Bronchial epithelial cell (primary cell): Measurements from ENCODE around the gene LYRM4. TPM values are rescaled to one million over a fixed set of nuclear protein-coding genes. Genes with fewer than 3 reads are reported as not detected.

ENCODE experiments used
- DNase-seq: peaks from one replicate; pipeline ENCODE4 v3.0.0-alpha.2; 2010; ENCODE audit warnings: low read depth
- FAIRE-seq: peaks from 2 replicates; lab custom pipeline; 2011; peaks lifted over from hg19 to GRCh38; lab: Jason Lieb, UNC
- H3K27me3 ChIP-seq: 2 replicates; pipeline ENCODE4 v1.5.1; 2011; ENCODE audit warnings: low read length; ENCODE audit not compliant: control insufficient read depth, insufficient read depth
- H3K36me3 ChIP-seq: 2 replicates; pipeline ENCODE4 v1.5.1; 2011; ENCODE audit warnings: low read length; ENCODE audit not compliant: control insufficient read depth, insufficient read depth
- H3K4me3 ChIP-seq: 2 replicates; pipeline ENCODE4 v1.5.1; 2011; ENCODE audit warnings: mild to moderate bottlenecking, low read depth, low read length, control low read depth
- total RNA-seq: library from RNA; depleted of rRNA; stranded (reverse); fragments of >200 nt; gene quantifications from 2 replicates; pipeline ENCODE4 v1.2.1, GENCODE V29; 2014
- TF ChIP-seq, protein P1 (sequence below): IDR thresholded peaks from 2 replicates; pipeline ENCODE4 v1.5.1; 2011; ENCODE audit warnings: mild to moderate bottlenecking, moderate library complexity, low read length, control low read depth, inconsistent platforms; ENCODE audit not compliant: insufficient read depth, severe bottlenecking

The LYRM4 gene
- total RNA-seq, 1 donor from 2014 or later, result 15.3 TPM

- H3K36me3 ChIP-seq, result no peaks in the 10 kb centered on the region
- FAIRE-seq, result no peak
- no peaks in the 10 kb centered on the region for H3K27me3 ChIP-seq
- DNase-seq, result no peak
- H3K4me3 ChIP-seq, result no peak overlapping the region
- TF ChIP-seq, protein P1, sequence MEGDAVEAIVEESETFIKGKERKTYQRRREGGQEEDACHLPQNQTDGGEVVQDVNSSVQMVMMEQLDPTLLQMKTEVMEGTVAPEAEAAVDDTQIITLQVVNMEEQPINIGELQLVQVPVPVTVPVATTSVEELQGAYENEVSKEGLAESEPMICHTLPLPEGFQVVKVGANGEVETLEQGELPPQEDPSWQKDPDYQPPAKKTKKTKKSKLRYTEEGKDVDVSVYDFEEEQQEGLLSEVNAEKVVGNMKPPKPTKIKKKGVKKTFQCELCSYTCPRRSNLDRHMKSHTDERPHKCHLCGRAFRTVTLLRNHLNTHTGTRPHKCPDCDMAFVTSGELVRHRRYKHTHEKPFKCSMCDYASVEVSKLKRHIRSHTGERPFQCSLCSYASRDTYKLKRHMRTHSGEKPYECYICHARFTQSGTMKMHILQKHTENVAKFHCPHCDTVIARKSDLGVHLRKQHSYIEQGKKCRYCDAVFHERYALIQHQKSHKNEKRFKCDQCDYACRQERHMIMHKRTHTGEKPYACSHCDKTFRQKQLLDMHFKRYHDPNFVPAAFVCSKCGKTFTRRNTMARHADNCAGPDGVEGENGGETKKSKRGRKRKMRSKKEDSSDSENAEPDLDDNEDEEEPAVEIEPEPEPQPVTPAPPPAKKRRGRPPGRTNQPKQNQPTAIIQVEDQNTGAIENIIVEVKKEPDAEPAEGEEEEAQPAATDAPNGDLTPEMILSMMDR, result no peak
Measured at GRCh38 chr6:5073992-5074391, 186.8 kb downstream of the LYRM4 start.

- Histone ChIP-seq H3K36me3 (no peaks in the 10 kb centered on the region), H3K4me3 (no peak overlapping the region), H3K27me3 (no peaks in the 10 kb centered on the region)
- no peak for DNase-seq
- no peak for FAIRE-seq
- TF ChIP-seq, protein P1, result no peak
Measured at GRCh38 chr6:5072440-5072839, 188.3 kb downstream of the LYRM4 start.

DNA sequence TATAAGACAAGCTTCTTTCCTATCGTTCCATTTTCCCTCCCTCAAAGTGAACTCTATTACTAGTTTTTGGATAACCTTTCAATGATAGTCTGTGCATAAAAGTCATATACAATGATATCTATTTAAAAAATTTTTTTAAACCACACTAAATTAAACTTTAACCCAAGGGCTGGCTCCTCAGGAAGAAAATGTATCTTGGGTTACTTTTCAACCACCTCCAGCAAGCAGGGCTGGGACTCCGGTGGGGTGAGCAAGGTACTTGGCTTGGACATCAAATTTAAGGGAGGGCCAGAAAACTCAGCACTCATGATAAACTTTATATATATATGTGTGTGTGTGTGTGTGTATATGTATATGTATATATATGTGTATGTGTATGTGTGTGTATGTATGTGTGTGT is 189.5 kb downstream of the LYRM4 start:
- Histone ChIP-seq H3K27me3 (no peaks in the 10 kb centered on the region), H3K36me3 (no peaks in the 10 kb centered on the region), H3K4me3 (no peak overlapping the region)
- DNase-seq (no peak), FAIRE-seq (no peak)
- TF ChIP-seq, protein P1, result no peak

- no peaks in the 10 kb centered on the region for H3K36me3 ChIP-seq
- DNase-seq (no peak), FAIRE-seq (no peak)
- TF ChIP-seq, protein P1, result no peak
- no peak overlapping the region for H3K4me3 ChIP-seq
- no peaks in the 10 kb centered on the region for H3K27me3 ChIP-seq
Measured at GRCh38 chr6:5068153-5068751, 192.5 kb downstream of the LYRM4 start.

DNA sequence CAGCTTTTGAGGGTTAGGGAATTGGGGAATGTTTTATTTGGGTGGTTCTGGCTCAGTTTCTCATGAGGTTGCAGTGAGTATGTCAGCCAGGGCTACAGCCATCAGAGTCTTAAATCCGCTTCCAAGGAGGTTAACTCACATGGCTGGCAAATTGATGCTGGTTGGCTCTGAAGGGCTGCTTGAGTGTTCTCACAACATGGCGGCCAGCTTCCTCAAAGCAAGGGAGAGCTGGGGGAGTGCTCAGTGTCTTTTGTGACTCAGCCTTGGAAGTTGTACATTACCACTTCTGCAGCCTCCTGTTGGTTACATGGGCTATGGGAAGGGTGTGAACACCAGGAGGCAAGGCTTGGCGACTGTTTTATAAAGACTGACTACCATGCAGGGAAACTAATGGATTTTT is 193.4 kb downstream of the LYRM4 start:
- TF ChIP-seq, protein P1, result no peak
- Histone ChIP-seq H3K27me3 (no peaks in the 10 kb centered on the region), H3K36me3 (no peaks in the 10 kb centered on the region), H3K4me3 (no peak overlapping the region)
- FAIRE-seq (no peak), DNase-seq (no peak)
